OCI-M2 (cell line): ENCODE measurements around the gene CT45A10.
"Not testable (repeated sequence)": the region's sequence is repeated elsewhere in the genome, so short reads cannot be mapped to it uniquely, and the experiment has no call there.

Experiments used
- DNase-seq: peaks from one replicate; lab custom pipeline; 2025; ENCODE audit not compliant: unreplicated experiment; lab: John Stamatoyannopoulos, UW

The CT45A10 gene, protein sequence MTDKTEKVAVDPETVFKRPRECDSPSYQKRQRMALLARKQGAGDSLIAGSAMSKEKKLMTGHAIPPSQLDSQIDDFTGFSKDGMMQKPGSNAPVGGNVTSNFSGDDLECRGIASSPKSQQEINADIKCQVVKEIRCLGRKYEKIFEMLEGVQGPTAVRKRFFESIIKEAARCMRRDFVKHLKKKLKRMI

DNA sequence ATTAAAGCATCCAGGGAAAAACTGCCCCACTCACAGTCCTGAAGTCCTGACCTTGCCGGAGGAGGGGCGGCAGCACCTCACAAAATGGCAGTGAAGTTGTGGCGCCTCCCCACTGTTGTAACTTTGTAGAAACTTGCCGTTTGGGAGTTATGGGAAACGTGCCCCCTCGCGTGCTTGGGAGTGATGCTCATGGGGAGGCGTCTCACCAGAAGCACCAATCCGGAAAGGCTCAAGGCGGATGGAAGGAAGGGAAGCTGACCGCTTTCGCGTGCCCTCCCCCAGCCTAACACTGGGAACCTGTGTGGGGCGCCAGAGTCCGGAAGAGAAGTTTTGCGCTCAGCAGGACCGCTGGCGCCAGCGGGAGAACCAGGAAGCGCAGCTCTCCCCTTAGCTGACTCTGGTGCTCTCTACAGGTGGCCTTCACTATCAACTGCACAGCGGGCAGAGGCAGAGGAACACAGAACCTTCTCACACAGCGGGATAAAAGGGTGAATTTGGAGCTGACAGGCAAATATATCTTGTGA lies at the start of gene CT45A10, which contains the start of gene SAGE1:
Gene CT45A10 (minus strand): TSS at position 151 of the 524 bp plus-strand sequence. CDS start 8,100 bp downstream, outside the sequence.
Gene SAGE1 (plus strand): TSS at position 423 of the 524 bp plus-strand sequence. CDS start 2,527 bp downstream, outside the sequence.
- DNase-seq, result no peak

- no peak for DNase-seq
Observed at GRCh38 chrX:135931644-135932487, 38.6 kb upstream of the CT45A10 start.

DNA sequence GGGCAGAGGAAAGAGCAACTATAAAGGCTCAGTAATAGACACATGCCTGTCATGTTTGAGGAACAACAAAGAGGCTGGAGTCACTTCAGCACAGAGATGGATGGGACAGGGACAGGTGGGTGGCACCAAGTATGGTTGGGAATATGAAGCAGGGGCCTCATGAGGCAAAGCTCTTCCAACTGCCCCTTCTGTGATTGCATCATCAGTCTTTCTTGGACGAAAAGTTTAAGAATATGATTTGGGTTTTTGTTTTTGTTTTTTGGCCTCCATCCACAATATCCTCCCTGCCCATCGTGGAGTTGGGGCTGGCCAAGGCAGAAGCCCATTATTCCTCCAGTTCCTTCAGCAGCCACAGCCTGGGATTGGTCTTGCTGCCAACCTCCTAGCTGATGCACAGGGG lies 34.7 kb upstream of the CT45A10 start:
- DNase-seq, result no peak

- DNase-seq, result no peak
Observed at GRCh38 chrX:135923353-135923752, 30.1 kb upstream of the CT45A10 start.

GRCh38 chrX:135920516-135920915 lies 27.3 kb upstream of the CT45A10 start:
- not testable (repeated sequence) for DNase-seq

DNA sequence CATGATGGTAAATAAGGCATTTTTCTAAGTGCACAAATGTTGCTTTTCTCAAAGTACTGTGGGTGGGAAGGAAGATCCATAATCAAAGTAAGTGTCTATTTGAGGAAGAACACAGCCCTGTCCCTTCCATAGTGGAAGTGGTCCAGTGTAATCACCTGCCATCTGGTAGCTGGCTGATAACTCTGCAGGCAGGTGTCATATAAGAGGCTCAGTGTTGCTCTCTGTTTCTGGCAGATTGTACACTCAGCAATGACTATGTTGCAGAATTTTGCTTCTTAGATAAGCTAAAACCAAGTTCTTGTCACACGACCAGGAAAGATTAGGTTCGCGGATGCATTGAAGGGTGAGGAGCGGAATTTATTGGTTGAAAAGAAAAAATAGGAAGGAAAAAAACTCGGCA lies 21.2 kb upstream of the CT45A10 start:
- no peak for DNase-seq

- no peak for DNase-seq
Observed at GRCh38 chrX:135910251-135910650, 17.0 kb upstream of the CT45A10 start.

DNA sequence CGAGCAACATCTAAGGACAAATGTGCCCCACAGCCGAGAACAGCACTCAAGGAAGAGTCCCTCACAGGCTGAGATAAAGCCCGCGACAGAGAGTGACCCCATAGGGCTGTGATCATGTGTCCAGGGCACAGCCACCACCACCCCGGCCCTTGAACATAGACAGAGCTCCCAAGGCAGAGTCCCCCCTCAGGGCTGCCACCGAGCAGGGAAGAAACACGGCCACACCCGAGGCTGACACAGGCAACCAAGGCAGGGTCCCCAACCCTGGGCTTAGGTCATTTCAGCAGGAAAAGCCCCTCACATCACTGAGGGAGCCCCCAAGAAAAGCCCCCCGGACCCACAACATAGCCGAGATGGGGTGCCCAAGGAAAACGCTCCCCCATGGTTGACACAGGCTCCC lies 463 bp downstream of the CT45A10 start:
- DNase-seq, result no peak

- DNase-seq, result no peak
Observed at GRCh38 chrX:135890087-135890585, 3.1 kb downstream of the CT45A10 start.

DNA sequence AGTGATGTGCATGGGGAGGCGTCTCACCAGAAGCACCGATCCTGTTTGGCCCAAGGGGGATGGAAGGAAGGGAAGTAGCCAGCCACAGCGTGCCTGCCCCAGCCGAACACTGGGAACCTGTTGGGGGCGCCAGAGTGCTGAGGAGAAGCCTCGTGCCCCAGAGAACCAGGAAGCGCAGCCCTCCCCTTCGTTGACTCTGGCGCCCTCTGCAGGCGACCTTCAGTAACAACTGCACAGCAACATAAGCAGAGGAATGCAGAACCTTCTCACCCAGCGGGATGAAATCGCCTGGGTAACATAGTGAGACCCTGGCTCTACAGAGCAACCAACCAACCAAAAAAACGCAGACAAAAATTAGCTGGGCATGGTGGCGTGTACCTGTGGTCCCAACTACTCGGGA lies 4.3 kb downstream of the CT45A10 start:
- DNase-seq, result not testable (repeated sequence)

DNA sequence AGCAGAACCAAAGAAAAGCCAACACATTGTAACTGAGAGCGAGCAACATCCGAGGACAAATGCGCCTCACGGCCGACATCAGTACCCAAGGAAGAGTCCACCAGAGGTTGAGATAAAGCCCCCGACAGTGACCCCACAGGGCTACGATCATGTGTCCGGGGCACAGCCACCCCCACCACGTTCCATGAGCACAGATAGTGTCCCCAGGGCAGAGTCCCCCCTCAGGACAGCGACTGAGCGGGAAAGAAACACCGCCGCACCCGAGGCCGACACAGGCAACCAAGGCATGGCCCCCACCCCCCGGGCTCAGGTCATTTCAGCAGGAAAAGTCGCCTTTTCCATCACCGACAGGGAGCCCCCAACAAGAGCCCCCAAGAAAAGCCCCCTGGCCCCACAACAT lies 5.0 kb downstream of the CT45A10 start:
- not testable (repeated sequence) for DNase-seq

GRCh38 chrX:135882741-135883140 lies 10.5 kb downstream of the CT45A10 start:
- not testable (repeated sequence) for DNase-seq

- DNase-seq, result not testable (repeated sequence)
Observed at GRCh38 chrX:135871712-135872111, 21.5 kb downstream of the CT45A10 start, which contains the start of gene CT45A9. Gene CT45A9, minus strand, starts transcription at chrX:135871812. Its CDS starts 3,751 bp downstream, at chrX:135868061.

GRCh38 chrX:135854438-135854837 lies 38.8 kb downstream of the CT45A10 start, which contains the start of gene CT45A8:
Gene CT45A8, minus strand, starts transcription at chrX:135854538. Its CDS starts 3,755 bp downstream, at chrX:135850783.
- not testable (repeated sequence) for DNase-seq

- not testable (repeated sequence) for DNase-seq
Observed at GRCh38 chrX:135837180-135837579, 56.1 kb downstream of the CT45A10 start, which contains the start of gene CT45A7. Gene CT45A7, minus strand, starts transcription at chrX:135837280. Its CDS starts 3,747 bp downstream, at chrX:135833533.
